Inferior parietal cortex (tissue), 1 donor: ENCODE measurements around the gene NUAK1.

Source experiments
- DNase-seq: peaks from one replicate; pipeline ENCODE4 v3.0.0-alpha.2; 2016; ENCODE audit errors: extremely low spot score

NUAK1 gene

GRCh38 chr12:106109168-106109910 is 29.4 kb downstream of the NUAK1 start:
- no peak for DNase-seq

DNA sequence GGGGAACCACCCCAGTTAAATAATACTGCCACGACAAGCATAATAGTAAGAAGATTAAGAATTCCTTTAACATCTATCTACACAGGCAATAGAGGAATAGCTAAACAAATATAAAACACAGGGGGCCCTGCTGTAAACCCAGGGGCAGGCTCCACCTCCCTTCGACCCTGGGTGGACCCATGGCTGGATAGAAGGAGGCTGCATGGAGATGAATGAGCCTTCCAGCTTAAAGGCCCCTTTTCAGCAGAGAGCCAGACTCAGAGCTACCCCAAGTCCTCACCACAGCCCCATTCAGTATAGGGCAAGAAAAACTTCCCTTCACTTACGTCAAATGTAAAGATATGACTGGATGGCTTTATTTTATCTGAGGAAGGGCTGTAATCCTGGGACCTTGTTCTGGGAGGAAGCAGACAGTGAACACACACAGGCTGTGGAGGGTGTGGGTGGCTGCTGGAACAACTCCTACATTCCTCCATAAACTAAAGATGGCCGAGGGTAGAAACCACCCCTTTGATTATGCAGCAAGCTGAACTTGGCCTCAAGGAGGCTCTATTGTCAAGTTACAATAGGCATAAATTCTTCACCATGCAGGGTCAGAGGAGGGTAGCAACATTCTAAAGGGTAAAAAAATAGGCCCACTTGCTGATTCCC is 30.4 kb downstream of the NUAK1 start:
- no peak for DNase-seq

DNA sequence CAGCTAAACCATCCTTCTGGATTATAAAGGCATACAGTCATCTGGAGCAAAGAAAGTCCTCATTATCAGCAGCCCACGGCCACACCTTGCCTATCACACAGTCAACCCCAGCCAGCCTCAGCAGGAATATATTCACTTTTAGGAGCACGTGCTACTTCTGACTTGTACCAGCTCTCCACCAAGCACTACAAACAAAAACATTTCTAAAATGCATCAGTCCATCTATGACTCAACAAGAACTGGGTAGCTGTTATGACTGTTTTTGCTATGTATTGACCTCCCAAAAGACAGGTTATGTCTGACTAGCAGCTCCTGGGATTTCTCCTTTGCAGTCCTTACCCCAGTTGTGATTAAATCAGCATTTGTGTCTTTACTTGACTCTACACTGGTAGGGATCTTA is 31.2 kb downstream of the NUAK1 start:
- no peak for DNase-seq

DNA sequence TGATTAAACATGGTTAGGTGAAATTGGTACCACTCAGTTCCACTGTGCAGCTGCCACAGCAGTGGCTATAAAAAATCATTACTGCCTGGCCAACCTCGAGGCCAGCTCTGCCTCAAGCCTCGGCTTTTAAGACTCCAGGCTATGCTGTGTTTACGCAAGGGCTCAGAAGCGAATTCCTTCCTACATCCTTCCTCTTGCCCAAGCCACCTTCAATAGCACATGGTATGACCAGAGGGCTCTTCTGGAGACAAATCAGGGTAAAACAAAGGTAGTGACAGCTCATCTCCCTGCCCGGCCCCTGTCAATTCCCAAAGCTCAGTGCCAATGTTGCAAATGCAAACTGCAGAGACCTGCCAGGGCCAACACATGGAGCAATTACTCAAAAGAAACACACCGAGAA is 31.9 kb downstream of the NUAK1 start:
- no peak for DNase-seq

- DNase-seq: no peak
Observed at GRCh38 chr12:106106061-106106566, 32.6 kb downstream of the NUAK1 start.

- DNase-seq: no peak
Observed at GRCh38 chr12:106101803-106102202, 37.0 kb downstream of the NUAK1 start.

DNA sequence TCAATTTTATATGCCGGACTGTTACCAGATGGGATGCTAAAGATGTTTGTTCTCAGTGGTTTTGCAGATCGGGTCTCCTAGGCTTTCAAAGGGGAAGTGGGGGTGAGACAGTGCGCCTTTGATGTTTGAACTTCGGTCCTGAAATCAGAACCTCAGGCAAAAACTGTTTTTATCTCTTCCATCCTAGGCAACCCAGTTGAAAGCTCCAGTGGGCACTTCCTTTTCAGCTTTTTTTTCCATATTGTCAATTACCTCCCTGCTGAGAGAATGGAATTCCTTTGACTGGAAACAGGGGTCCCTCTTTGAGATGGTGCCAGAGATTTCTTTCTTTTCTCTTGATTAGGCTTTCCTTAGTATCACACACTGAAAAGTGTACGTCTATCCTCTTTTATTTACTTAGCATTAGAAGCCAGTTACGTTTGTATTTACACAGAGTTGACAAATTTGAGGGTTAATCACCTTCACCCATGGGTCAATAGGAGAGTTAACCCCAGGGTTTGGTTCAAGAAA is 40.0 kb downstream of the NUAK1 start:
- no peak for DNase-seq

DNA sequence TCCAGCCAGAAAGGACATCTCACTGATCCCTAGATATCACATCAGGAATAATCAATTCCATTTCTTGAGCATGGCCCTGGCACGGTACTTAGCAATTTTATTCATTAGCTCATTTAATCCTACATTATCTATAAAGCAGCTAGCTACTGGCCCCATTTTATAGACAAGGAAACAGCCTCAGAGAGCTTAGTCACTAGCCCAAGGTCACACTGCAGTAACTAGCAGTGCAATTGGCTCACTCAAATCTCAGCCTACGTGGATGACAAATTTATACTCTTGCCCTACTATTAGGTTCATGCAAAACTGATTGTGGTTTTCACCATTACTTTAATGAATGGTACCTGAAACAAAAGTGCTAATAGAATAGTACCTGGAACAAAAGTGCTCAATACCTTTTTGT is 41.7 kb downstream of the NUAK1 start:
- no peak for DNase-seq

DNA sequence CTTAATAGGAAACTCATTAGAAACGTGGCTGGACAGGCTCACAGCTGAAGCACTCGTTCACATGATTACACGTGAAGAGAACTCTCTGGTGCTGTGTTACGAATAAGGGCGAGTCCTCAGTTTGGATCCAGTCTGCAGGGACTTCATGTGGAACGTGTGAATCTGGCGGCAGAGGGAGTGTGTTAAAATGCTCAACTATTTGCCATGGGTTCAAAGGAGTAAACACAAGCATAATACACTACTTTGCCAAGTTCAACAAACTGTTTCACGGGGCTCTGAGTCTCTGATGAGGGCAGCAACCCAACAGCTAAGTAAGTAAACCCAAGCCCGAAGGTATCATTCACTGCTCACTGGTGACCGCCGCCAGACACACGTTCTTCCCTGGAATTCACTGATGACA is 42.4 kb downstream of the NUAK1 start:
- no peak for DNase-seq

GRCh38 chr12:106094304-106094703 is 44.5 kb downstream of the NUAK1 start:
- no peak for DNase-seq

DNA sequence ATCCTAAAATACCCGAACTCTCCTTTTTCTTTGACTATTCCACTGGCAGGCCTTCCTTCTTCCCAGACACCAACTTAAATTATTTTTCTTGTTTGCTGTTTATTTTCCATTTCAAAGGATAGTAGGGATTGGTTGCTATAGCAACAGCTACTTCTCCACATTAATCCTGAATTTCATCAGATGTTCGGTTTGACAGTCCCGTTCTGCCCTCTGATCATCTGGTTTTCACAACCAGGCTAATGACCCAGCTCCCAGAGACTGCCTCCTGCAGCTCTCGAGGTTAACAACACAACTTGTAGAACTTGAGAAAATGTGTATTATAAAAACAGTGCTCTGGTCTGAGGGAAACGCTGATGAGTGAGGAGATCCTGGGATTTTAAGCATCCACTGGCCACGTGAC is 45.5 kb downstream of the NUAK1 start:
- DNase-seq: no peak

DNA sequence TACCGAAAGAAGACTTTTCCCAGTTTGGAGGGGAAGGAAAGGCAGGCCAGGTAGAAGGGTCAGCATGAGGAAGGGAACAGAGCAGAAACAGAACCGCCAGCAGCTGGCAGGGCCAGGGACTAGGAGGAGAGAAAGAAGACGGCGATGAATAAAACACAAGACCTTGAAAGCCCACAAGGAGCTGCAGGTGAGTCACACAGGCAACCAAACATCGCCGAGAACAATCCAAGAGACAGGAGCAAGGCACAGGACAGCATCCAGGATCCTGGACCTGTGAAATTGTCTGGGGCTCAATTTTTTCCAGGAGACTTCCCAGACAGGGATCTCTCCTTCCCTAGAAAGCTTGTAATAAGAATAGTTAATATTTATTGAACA is 47.3 kb downstream of the NUAK1 start:
- DNase-seq: no peak

DNA sequence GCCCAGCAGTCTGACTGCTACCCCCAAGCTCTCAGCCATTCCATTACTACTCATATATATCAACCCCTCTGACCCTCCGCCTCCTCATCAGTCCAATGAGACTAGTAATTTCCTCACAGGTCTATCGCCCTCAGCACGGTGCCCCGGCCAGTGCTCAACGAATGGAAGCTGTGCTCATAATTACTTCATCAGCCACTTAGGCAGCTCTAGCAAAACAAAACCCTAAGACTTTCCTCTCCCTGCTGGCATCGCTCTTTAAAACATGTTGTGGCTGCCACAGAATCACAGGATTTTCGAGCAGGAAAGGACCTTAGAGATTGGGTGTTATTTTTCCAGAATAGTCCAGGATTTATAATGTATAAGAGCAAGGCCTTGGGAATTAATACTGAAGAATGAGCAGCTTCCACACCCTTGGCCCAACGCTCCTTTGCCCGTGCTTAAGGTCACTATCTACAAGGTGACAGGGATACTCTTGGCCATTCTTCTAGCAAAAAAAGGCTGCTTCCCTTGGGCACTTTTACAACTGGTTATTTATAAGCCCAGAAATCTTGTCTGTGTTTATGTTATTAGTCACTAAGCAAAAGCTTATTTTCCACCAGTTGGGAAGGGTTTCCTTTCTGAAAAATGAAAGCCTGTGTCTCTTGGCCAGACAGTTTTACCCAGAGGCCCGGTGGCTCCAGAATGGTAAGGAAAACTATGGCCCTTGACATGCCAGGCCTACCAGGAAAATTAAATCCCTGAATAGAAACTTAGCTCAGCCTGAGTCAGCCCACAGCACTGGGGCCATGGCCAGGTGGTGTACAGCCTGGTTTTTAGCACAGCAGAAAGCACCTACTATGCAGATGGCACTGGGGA is 47.9 kb downstream of the NUAK1 start:
- no peak for DNase-seq

- no peak for DNase-seq
Observed at GRCh38 chr12:106089935-106090334, 48.8 kb downstream of the NUAK1 start.

DNA sequence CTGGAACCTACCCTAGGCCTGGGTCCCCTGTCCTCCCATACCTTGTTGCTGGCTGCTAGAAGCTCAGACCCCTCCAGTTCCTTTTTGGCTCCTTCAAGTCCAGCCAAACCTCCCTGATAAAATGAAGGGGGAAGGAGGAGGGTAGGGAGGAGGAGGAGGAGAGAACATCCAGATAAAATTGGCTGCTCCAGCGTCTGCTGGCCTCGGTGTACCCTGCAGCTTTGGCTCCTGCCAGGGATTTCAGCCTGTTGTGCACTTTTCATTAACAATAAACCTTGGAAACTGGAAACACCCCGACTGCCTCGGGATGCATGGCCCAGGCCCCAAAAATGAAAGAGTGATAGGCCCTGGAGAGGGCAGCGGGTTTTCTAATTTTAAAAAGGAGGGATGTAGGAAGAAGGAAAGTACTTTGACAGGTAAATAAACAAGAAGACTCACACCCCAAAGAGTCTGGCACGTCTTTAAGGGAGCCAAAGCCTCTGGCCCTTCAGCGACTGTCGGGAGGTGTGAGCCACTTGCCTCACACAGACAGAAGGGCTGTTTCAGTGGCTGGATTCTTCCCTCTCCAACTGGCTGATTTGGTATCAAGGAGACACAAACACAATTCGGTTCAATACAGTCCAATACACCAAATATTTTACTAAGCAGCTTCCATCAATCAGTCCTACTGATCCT is 49.8 kb downstream of the NUAK1 start:
- DNase-seq: no peak

DNA sequence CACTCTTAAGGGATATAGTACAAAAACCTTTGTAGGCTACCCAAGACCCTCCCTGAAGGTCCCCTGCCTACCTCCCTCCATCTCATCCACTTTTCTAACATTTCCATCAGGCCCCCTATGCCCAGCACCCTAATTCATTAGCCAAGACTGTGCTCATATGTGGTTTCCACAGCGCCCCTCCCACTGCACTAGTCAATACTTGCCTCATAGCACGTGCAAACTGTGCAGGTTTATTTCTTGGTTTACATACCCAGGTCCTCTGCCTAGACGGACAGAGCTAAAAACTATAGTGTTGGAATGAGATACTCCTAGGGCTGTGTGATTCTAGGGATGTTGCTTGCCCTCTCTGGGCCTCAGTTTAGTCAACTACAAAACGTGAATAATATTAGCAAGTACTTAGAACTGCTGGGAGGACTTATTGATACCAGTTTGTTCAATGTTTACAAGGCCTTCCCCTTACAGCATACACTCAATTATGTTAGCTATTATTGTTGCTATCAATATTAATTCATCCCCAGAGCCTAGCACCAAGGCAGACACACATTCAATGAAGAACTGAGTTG is 50.4 kb downstream of the NUAK1 start:
- no peak for DNase-seq

DNA sequence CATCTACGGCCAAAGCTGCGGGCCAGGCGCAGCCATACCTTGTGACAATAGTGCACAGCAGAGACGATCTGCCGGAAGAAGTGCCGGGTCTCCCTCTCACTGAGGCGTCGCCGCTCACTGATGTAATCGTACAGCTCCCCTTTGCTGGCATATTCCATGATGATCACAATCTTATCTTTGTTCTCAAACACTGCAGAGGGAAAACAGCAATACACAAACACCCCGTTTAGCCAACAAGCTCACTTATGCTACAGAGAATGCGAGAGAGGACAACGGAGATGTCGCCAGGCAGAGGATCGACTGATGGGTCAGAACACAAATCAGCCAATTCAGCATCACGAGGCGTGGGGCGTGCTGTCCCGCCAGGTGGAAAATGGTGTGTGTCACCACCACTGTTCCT is 52.1 kb downstream of the NUAK1 start:
- DNase-seq: peak; percentile 86

- no peak for DNase-seq
Observed at GRCh38 chr12:106085213-106085612, 53.5 kb downstream of the NUAK1 start.

DNA sequence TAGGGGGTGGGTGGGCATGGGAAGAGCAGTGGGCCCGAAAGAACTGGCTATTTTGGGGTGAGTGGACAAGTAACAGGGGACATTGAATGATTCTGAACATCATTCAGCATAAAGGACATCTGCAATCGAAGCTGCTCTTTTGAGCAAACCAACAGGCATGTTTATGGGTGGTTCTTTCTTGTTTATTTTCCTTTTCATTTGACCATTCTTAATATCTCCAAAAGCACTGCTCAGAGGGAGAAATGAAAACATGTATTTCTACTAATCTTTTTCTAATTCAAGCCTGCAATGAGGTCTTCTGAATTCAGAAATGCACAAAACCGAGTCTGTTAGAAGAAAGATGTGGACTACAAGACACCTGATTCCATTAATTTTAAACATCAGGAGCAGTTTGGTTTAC is 54.0 kb downstream of the NUAK1 start:
- no peak for DNase-seq

GRCh38 chr12:106084014-106084671 is 54.6 kb downstream of the NUAK1 start:
- DNase-seq: no peak
